ENCODE results near the gene PIWIL4.
"Not testable (repeated sequence)": the region's sequence is repeated elsewhere in the genome, so short reads cannot be mapped to it uniquely, and the experiment has no call there.

PIWIL4 gene

DNA sequence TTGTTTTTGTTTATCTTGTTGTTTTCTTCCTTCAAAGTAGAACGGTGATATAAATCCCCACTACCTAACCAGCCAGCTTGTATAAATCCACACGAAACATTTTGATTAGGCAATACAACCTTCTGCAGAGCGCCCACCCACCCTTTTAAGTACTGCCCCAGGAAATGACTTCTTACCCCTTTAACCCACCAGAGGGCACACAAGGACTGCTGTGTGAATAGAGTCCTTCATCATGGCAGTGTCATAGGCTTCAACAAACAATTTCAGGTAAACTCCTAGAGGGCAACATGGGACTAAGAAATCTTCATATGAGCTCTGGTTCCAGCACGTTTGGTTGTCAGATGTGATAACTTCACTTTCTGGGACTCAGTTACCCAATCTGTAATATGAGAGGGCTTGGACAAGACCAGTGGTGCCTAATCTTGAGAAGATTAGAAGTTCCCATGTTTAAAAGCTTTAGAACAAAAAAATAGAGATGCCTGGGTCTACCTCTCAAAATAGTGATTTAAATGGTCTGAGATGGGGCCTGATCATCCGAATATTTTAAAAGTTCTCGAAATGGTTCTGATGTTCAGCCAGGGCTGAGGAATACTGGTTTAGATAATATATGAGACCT is 56.1 kb downstream of the PIWIL4 start:
- peak; percentile 80 for DNase-seq (ENCODE audit: low read depth)
- peak; percentile 96 for TF ChIP-seq CTCF (conservative IDR thresholded peaks at IDR 0.05; ENCODE audit: low read length)

GRCh38 chr11:94625422-94625821 is 58.3 kb downstream of the PIWIL4 start:
- not testable (repeated sequence) for DNase-seq (ENCODE audit: low read depth); H3K4me3 ChIP-seq (ENCODE audit: low read length)

More for the DNA sequence above, 56.1 kb downstream of the PIWIL4 start:
- H3K4me3 ChIP-seq (ENCODE audit: low read length), result no peak overlapping the region

GRCh38 chr11:94627003-94627560 is 59.9 kb downstream of the PIWIL4 start:
- not testable (repeated sequence) for DNase-seq (ENCODE audit: low read depth); H3K4me3 ChIP-seq (ENCODE audit: low read length)

GRCh38 chr11:94629741-94630140 is 62.6 kb downstream of the PIWIL4 start:
- no peak for TF ChIP-seq CTCF (conservative IDR thresholded peaks at IDR 0.05; ENCODE audit: low read length)
- no peak for DNase-seq (ENCODE audit: low read depth)
- no peak overlapping the region for H3K4me3 ChIP-seq (ENCODE audit: low read length)

- DNase-seq (ENCODE audit: low read depth), result no peak
- no peak for TF ChIP-seq CTCF (conservative IDR thresholded peaks at IDR 0.05; ENCODE audit: low read length)
- H3K4me3 ChIP-seq (ENCODE audit: low read length), result no peak overlapping the region
Observed at GRCh38 chr11:94630221-94630620, 63.1 kb downstream of the PIWIL4 start.

- no peak for DNase-seq (ENCODE audit: low read depth)
Observed at GRCh38 chr11:94632356-94632755, 65.2 kb downstream of the PIWIL4 start.

DNA sequence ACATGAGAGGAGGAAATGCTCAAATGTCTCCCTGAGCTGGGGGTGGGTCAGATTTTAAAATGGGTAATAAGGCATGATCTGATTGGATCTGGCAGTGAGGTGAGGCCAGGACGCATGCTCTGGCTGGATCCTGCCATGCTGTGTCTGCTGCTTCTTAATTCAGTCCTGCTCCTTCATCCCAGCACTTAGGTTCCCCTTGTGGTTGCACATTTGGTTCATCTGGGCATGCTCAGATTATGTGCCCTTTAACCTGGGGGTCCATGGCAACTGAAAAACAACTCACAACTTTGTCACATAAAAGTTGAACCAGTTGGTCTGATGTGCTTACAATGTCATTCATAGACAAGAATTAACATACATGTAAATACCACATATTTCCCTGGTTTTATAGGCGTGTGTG is 67.9 kb downstream of the PIWIL4 start:
- no peak overlapping the region for H3K4me3 ChIP-seq (ENCODE audit: low read length)
- DNase-seq (ENCODE audit: low read depth), result no peak
- no peak for TF ChIP-seq CTCF (conservative IDR thresholded peaks at IDR 0.05; ENCODE audit: low read length)

More at GRCh38 chr11:94632356-94632755, 65.2 kb downstream of the PIWIL4 start:
- no peak for TF ChIP-seq CTCF (conservative IDR thresholded peaks at IDR 0.05; ENCODE audit: low read length)
- no peak overlapping the region for H3K4me3 ChIP-seq (ENCODE audit: low read length)

GRCh38 chr11:94636388-94636949 is 69.3 kb downstream of the PIWIL4 start:
- TF ChIP-seq CTCF (conservative IDR thresholded peaks at IDR 0.05; ENCODE audit: low read length), result no peak
- no peak for DNase-seq (ENCODE audit: low read depth)
- no peak overlapping the region for H3K4me3 ChIP-seq (ENCODE audit: low read length)

Measured in AG10803 (cell line).